ENCODE data around the gene SLC35F3.

DNA sequence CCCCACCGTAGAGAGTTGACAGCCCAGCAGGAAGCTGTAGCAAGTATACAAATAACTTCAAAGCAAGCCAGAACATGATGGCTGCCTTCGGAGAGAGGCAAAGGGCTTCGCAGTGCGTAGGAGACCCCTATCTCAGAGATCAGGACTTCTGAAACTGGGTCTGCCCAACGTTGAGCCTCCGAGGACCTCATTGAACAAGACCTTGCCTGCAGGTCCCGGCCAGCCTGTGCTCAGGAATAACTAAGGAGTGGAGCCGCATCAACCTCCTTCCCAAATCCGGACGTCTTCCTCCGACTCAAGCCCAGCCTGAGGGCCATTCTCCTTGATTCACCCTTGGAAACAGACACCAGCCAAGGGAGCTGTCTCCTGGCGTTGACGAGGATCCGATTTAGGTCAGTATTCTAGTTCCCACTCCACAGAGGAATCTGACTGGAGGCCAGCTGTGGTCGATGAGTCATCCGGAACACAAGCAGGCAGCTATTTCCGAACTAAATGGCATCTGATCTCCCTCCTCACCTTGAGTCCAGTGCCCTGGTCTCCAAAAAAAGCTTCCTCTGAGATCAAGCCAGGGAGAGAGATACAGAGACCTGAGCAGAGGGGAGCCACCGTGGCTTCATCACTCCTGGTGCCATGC is 302.3 kb downstream of the SLC35F3 start:
- TF ChIP-seq TCF12 (IDR thresholded peaks at IDR 0.05; ENCODE audit: low read depth) = no peak
- no peak for TF ChIP-seq EP300 (IDR thresholded peaks at IDR 0.05; ENCODE audit: borderline replicate concordance)
- TF ChIP-seq EGR1 (IDR thresholded peaks at IDR 0.05) = no peak
- TF ChIP-seq, protein P1, sequence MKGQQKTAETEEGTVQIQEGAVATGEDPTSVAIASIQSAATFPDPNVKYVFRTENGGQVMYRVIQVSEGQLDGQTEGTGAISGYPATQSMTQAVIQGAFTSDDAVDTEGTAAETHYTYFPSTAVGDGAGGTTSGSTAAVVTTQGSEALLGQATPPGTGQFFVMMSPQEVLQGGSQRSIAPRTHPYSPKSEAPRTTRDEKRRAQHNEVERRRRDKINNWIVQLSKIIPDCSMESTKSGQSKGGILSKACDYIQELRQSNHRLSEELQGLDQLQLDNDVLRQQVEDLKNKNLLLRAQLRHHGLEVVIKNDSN (IDR thresholded peaks at IDR 0.05) = no peak
- no peak for TF ChIP-seq CREB1 (IDR thresholded peaks at IDR 0.05; ENCODE audit: low read depth)
- TF ChIP-seq, protein P2, sequence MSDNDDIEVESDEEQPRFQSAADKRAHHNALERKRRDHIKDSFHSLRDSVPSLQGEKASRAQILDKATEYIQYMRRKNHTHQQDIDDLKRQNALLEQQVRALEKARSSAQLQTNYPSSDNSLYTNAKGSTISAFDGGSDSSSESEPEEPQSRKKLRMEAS (IDR thresholded peaks at IDR 0.05) = no peak
- no peak for TF ChIP-seq CEBPB (IDR thresholded peaks at IDR 0.05)
- no peak for TF ChIP-seq FOXM1 (IDR thresholded peaks at IDR 0.05; ENCODE audit: borderline replicate concordance, low read depth)

Measured in Ishikawa (cell line).